ENCODE measurements around the gene ESRRB. TPM values are rescaled to one million over a fixed set of nuclear protein-coding genes. Genes with fewer than 3 reads are reported as not detected.

The ESRRB gene
- total RNA-seq, 2 experiments from 2014 or later: 0.10 TPM; not detected in 1

Other genes starting within 250 kb of the ESRRB start
- gene GPATCH2L, start 224.2 kb upstream of the ESRRB start, total RNA-seq: 10 to 100 TPM; 50.1 to 52.1 TPM

Measured in activated CD4-positive, alpha-beta memory T cell treated with anti-CD3 and anti-CD28 coated beads for 36 hours (primary cell).